Neural cell (in vitro differentiated cells): ENCODE data around the gene PTPRT.

Experiments used
- CTCF ChIP-seq: fragments of 450-650 bp; IDR thresholded peaks from 2 replicates; pipeline ENCODE4 v1.5.1; 2014; ENCODE audit warnings: antibody characterized with exemption, mild to moderate bottlenecking, moderate library complexity; ENCODE audit not compliant: poor library complexity, severe bottlenecking
- EP300 ChIP-seq: fragments of 450-650 bp; conservative IDR thresholded peaks from 2 replicates; pipeline ENCODE4 v1.6.1; 2014; ENCODE audit warnings: antibody characterized with exemption, mild to moderate bottlenecking, moderate library complexity; ENCODE audit not compliant: poor library complexity, severe bottlenecking
- EZH2 ChIP-seq: fragments of 200-600, 300-800 bp; shearing (Covaris generic), sonication (generic); IDR thresholded peaks from 2 replicates; pipeline ENCODE4 v1.6.1; 2014; ENCODE audit warnings: antibody characterized with exemption, low read length, borderline replicate concordance, mild to moderate bottlenecking; ENCODE audit not compliant: insufficient read depth, poor library complexity, severe bottlenecking
- MXI1 ChIP-seq: fragments of 450-650 bp; conservative IDR thresholded peaks from 2 replicates; pipeline ENCODE4 v1.6.1; 2014; ENCODE audit warnings: antibody characterized with exemption, mild to moderate bottlenecking; ENCODE audit not compliant: poor library complexity, severe bottlenecking
- POLR2AphosphoS5 ChIP-seq: IDR thresholded peaks from 2 replicates; pipeline ENCODE4 v1.6.1; 2012
- RAD21 ChIP-seq: fragments of 450-650 bp; conservative IDR thresholded peaks from 2 replicates; pipeline ENCODE4 v1.6.1; 2014; ENCODE audit warnings: antibody characterized with exemption, mild to moderate bottlenecking, moderate library complexity
- REST ChIP-seq: IDR thresholded peaks from 2 replicates; pipeline ENCODE4 v1.6.1; 2012; ENCODE audit warnings: borderline replicate concordance
- SMC3 ChIP-seq: fragments of 450-650 bp; conservative IDR thresholded peaks from 2 replicates; pipeline ENCODE4 v1.6.1; 2014; ENCODE audit warnings: antibody characterized with exemption, mild to moderate bottlenecking, moderate library complexity; ENCODE audit not compliant: poor library complexity
- TAF1 ChIP-seq: IDR thresholded peaks from 2 replicates; pipeline ENCODE4 v1.6.1; 2012; ENCODE audit warnings: low read depth

DNA sequence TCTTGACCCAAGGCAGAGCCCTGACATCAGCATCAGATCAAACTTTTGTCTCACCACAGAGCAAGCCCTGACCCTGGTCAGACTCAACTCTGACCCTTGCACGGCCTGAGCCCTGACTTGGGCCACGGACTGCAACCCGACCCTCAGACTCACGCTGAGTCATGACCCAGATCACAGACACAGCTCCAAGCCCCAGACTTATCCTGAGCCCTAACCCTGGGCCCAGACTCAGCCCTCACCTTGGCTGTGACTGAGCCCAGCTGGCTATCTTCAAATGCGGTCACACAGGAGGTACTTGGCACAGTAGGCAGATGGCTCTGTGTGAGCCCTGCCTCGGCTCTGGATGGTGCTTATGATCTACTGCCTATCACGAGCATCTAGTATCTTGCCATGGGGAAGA is 602.3 kb downstream of the PTPRT start:
- TF ChIP-seq CTCF (no peak), RAD21 (no peak), EZH2 (no peak), TAF1 (no peak), POLR2AphosphoS5 (no peak), EP300 (no peak), REST (no peak), SMC3 (no peak), MXI1 (no peak)
